HG02981 (cell line): ENCODE data around the gene GDA.
A peak's percentile ranks its signal among the peaks of the same experiment; 100 is the strongest.

Experiments used
- ATAC-seq: cut with Tn5 transposase; IDR thresholded peaks from one replicate; pipeline ENCODE4 v1.9.1; 2021; ENCODE audit warnings: mild to moderate bottlenecking, moderate library complexity; ENCODE audit not compliant: unreplicated experiment

GDA gene

DNA sequence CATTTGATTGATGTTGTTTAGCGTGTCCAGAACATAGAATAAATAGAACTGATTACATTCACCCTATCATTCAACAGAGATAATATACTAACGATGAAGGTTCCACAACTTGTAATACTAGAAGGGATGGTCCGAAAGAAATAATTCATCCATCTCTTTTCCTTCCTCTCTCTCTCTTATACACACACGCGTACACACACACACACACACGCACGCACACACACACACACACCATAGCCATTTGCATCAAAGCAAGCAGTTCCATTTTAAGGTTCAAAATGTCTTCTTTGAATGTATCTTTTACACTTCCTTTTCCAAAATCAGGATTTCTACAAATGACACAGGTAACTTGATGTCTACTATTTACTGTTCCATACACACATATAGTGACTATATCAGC is 887 bp downstream of the GDA start:
- ATAC-seq = no peak

DNA sequence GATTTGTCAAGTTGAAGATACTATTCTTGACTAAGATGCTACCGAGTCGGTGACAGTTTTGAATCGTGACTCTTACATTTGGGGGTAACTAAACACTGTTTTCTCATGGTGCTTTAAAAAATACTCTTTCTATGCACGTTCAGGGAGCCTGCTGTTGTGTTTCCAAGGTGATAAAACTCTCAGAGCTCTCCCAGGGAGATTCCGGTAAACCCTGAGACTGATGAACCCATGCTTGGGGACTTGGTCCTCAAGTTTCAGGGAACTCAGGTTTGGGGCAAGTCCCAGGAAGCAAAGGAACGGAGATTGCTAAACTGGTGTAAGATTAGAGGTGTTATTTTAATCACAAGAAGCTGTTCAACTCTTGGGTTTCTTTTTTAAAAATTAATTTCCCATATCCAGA is 1.4 kb downstream of the GDA start:
- ATAC-seq = no peak

DNA sequence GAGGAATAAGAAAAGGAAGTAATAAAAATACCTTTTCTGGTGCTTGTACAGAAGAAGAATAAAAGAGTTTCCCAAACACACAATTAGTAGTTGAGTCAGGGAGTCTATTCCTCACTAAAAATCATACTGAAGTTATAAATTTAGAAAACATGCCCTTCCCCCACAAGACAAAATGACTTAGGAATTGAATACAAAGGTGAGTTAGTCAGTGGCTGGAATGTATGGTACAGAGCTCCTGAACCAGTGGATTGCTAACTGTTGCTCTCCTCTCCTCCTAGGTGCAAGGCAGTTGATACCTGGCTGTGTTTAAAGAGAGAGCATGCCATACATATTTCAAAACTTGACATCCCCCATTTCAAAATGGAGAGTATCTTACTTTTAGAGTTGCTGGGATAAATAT is 1.9 kb downstream of the GDA start:
- no peak for ATAC-seq

DNA sequence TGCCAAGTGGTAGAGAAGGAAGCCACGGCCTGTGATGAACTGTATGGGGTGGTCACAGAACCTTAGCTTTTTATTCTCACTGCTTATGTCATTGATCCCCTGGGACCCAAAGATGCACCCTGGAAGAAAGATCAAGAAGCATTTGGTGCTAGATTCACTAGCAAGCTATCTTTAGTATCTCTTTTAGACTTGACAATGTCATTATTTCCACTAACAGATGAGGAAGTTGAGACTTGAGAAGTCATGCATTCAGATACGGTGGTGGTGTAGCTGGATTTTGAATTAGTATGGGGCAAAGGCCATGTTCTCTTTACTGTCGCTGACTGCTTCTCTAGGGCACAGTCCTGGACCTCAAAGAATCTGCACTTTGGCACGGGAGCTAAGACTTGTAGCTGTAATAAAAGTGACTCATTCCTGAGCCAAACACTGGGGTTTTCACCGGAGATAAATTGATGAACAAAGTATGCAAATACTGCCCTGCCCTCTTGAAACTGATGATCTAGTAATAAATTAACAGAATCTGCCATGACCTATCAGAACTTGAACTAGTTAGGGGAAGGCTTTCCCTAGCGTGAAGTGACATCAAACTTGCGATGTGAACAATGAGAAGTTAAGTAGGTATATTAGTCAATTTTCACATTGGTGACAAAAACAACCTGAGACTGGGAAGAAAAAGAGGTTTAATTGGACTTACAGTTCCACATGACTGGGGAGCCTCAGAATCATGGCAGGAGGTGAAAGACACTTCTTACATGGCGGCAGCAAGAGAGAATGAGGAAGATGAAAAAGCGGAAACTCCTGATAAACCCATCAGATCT is 5.4 kb downstream of the GDA start:
- peak; percentile 90 for ATAC-seq

DNA sequence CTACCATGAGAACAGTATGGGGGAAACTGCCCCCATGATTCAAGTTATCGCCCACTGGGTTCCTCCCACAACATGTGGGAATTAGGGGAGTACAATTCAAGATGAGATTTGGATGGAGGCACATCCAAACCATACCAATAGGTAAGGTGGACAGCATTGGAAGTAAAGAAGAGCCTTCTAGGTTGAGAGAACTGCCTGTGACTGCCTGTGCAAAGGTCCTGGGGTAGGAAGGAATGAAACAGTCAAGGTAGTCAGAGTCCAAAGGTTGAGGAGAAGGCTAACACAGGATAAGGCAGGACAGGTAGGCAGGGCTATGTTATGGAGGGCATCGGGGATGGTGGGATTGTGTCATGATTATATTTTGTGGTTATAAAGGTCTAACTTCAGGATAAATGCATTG is 6.1 kb downstream of the GDA start:
- ATAC-seq = no peak

DNA sequence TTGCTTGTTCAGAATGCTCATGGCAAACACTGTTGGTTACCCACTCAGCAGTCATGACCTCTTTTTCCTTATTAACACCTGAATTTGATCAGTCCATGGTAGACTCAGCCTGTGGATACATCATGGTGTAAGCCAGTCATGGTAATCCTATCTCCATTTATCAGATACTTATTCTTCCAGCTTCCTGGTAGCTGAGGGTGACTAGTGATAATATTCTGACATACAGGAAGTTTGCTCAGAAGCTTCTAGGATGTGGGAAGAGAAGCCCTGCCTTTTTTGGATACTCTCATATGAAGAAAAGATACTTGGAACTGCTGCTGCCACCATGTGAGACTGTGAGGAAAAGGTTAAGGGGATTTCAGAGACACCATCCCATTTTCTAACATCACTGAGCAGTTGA is 7.3 kb downstream of the GDA start:
- ATAC-seq = no peak

DNA sequence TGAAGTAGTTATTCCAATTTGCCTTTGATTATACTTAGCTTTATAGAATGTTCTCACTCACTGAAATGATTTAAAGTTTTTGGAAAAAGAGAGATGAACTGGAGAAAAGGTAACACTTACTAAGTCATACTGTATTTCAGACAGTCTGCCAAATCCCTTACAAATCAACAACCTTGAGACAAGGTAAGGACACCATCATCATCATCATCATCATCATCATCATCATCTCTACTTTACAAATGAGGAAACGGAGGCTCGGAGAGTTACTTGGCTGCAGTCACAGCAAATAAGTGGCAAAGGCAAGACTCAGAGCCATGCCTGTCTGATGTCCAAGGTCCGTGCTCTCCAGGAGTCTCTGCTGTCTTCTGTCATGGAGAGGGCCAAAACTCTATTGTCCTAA is 9.4 kb downstream of the GDA start:
- no peak for ATAC-seq

DNA sequence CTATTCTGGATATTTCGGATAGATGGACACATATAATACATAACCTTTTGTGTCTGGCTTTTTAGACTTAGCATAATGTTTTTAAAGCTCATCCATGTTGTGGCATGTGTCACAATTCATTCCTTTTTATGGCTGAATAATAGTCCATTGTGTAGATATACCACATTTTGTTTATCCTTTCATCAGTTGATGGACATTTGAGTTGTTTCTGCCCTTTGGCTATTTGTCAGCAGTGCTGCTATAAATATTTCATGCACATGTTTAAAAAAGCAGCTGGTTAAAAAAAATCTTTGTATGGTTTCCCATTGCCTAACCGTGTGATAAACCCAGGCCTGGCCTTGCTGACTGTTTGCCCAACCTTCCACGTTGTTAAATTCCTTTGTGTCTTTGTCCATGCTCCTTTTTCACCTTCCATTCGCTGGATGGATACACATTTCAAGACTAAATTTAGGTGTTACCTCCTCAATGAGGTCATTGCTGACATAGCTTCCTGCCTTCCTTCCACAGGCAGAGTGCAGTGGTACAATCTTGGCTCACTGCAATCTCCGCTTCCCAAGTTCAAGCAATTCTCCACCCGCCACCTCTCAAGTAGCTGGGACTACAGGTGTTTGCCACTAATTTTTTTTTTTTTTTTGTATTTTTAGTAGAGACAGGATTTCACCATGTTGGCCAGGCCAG is 11.3 kb downstream of the GDA start:
- ATAC-seq = no peak

DNA sequence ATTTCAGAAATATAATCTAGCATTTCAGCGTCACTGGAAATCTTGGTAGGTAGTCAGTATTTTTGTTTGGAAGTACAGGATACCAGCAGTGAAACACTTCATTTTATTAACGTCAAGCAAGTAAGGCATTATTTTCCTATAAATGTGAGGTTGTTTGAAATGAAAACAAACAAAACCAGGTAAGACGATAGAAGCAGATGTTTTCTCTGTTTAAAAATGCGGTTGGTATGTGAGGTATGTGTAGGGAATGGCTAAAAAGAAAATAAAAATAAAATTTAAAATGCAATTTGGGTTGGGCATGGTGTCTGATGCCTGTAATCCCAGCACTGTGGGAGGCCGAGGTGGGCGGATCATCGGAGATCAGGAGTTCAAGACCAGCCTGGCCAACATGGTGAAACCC is 16.1 kb downstream of the GDA start:
- no peak for ATAC-seq

DNA sequence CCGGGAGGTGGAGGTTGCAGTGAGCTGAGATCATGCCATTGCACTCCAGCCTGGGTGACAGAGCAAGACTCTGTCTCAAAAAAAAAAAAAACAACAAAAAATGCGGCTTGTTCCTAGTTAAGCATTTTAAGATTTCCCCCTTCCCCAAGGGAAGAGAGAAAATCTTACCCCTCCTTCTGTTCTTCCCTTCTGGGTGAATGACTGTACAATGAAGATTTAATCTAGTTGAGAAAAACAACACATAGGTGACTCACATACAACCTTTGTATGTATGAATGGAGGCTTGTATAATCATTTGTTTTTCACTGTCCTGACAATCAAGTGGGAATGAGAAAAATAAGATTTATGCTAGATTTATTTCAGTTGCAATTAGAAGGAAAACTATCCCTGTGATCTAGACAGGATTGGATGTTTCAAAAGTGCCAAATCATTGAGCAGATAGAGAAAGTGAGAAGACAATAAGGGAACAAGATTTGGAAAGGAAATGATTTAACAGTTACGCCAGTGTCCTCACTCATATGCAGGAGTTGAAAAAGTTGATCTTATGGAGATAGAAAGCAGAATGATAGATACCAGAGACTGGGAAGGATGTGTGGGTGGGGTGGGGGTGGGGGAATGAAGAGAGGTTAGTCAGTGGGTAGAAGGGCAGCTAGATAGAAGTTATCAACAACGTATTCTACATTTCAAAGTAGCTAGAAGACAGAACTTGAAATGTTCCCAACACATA is 16.7 kb downstream of the GDA start:
- ATAC-seq = no peak

DNA sequence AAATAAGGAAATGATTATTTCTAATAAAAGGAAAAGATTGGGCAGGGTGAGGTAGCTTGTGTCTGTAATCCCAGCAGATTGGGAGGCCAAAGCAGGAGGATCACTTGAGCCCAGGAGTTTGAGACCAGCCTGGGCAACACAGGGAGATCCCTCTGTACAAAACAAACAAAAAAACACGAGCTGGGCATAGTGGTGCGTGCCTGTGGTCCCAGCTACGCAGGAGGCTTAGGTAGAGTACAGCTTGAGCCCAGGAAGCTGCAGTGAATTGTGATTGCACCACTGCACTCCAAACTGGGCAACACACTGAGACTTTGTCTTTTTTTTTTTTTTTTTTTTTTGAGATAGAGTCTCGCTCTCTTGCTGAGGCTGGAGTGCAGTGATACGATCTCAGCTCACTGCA is 18.8 kb downstream of the GDA start:
- ATAC-seq = no peak

DNA sequence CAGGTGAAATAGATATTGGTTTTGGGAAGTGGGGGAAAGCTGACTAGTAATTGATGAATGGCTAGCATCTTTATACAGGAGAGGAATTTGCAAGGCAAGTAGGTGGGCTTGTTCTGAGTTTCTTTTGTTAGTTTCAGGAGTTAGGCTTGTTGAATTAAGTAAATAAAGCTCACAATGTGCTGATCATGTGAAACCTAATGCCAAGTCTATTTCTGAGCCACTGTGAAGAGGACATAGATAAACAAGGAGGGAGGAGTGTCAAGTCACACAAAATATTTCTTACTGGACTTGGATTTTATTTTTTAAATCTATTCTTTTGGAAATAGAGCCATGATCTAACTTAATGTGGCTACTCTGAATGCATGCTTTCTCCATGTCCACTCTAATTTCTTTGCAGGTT is 19.9 kb downstream of the GDA start:
- ATAC-seq = no peak

DNA sequence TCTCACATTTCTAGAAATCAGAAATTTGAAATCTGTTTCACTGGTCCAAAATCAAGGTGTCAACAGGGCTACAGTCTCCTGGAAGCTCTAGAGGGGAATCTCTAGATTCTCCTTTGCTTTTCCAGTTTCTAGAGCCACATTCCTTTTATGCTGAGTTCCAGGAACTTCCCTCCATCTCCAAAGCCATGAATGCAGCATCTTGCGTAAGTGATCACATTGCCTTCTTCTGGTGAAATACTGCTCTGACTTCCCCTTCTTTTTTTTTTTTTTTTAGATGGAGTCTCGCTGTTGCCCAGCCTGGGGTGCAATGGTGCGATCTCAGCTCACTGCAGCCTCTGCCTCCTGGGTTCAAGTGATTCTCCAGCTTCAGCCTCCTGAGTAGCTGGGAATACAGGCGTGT is 23.8 kb downstream of the GDA start:
- ATAC-seq = no peak

DNA sequence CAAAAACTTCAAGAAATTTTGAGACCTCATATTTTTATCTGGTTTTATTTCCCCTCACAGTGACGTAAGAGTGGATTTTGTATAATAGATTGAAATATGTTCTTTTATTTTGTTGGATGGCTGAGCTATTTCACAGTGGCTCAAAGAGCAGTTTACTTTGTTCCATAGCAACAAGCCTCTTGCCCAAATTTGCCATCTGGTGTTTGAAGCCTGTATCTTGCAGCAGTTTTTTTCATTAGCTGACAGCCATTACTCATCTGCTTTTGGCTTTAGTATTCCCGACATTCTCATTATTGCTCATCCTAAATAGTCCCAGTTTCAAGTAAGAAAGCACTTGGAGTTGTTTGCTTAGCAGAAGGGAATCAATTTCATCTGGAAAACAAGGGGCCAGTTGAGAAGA is 36.3 kb downstream of the GDA start:
- no peak for ATAC-seq

DNA sequence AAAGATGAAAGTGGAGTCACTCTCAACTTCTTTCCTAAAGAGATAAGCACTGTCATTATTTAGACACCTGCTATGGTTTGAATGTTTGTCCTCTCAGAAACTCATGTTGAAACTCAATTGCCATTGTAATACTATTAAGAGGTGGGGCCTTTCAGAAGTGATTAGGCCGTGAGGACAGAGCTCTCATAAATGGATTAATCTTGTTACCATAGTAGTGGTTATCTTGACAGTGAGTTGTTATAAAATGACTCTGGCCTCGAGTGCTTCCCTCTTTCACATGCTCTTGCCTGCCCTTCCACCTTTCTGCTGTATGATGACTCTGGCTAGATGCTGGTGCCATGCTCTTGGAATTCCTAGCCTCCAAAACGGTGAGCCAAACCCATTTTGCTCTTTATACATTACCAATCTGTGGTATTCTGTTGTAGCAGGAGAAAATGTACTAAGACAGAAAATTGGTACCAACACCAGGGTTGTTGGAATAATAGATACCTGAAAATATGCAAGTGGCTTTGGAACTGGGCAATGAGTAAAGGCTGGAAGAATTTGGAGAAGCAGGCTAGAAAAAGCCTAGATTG is 38.0 kb downstream of the GDA start:
- no peak for ATAC-seq

DNA sequence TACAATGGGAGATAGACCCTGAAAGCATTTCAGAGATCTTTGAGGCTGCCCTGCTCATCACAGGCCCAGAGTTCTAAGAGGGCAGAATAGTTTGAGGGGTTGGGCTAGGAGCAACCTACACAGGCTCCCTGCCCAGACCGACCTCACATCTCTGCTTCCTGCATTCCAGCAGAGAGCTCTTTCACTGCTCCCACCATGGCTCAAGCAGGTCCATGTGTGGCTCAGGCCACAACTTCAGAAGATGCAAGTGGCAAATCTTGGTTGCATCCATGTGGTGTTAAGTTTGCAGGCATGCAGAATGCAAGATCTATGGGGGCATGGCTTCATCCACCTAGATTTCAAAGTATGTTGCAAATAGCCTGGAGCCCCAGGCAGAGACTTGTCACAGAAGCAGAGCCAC is 39.0 kb downstream of the GDA start:
- no peak for ATAC-seq

DNA sequence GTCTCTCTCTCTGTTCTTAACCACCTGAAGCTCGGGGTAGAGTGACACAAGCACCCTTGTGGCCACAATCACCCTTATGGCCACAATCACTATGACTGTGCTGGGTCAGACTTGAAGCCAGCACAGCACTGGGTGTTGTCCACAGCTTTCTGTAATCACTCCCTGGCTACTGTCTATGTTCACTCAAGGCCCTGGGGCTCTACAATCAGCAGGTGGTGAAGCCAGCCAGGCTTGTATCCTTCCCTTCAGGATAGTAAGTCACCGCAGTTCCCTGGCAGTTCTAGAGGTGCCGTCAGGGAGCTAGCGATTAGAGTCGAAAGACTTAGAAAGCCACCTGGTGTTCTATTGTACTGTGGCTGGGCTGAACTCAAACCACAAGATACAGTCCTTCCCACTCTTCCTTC is 44.2 kb downstream of the GDA start:
- ATAC-seq = peak; percentile 97

DNA sequence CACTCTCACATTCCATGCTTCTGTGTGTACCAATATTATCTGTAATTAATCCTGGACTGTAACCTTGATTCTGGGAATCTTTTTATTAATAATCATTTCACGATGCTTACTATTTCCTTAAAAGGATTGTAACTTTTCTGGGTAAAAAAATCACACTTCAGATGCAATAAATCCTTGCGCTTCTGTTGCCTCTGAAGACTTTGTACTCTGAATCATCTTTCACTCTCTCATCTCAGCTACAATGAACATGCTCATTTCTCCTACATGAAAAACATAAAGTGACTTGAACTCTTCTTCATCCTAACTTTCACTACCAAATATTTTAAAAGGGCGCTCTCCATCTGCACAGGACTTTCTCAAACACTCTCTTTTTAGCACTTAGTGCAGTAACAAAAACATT is 50.0 kb downstream of the GDA start:
- ATAC-seq = no peak

DNA sequence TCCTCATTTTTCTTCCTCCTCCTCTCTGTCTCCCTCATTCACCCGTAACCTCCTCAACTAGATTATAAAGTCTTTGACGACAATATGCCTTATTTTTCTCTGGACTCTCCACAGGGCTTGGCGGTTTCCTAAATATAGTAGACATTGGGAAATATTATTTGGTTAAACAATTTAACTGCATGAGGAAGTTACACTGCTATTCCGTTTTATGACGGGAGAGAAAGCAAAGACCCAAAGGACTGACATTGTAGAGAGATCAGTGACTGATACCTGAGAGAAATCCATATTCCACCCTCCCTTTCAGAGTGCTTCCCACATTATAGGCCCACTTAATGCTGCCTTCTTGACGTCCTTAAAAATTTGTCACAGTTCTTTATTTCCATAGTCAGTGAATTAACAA is 51.2 kb downstream of the GDA start:
- ATAC-seq = no peak

DNA sequence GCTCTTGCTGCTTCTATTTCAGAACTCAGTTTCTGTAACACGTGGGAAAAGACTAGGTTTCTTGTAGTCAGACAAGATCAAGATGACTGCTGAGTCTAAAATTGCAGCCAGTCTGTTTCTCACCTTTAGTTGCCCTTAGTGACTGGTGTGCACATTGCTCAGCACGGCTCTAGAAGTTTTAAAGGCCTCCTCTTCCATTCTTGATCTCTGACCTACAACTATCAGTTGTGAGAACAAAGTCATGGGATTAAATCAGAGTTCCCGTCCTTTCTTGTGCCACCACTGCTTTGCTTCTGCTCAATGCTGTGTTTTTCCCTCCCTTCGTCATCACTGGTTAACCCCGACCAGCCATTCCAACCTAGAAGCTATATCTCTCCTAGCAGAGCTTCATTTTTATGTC is 52.8 kb downstream of the GDA start:
- no peak for ATAC-seq

DNA sequence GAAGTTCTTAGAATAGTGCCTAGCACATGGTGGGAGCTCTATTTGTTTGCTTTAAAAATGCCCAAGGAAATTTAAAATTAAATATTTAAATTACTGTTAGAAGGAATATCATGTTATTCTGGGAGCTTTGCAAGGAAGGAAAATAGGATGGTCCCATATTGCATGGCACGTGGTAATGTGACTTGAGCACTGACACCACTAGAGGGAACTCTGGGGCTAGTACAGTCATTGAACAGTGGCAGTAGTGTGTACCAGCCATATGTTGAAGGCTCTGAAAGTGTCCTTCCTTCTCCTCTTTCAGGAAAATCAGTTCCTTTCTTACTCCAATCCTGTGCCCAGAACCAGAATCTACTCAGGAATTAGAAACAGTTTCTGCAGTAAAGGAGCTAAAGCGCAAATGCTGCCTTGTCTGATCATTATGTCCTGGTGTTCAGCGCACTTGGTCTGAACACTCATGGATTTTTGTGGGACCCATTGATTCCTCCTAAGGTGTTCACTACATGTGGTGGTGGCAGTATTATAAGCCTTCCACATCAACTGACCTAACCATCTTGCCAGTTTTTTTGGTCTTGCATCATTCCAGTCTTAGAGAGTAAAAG is 54.1 kb downstream of the GDA start:
- peak; percentile 44 for ATAC-seq
